ENCODE measurements around the gene STRBP.
"Not testable (repeated sequence)": the region's sequence is repeated elsewhere in the genome, so short reads cannot be mapped to it uniquely, and the experiment has no call there.

The STRBP gene

GRCh38 chr9:123283048-123283408, 14.6 kb upstream of the STRBP start:
- no peak for DNase-seq (ENCODE audit: low spot score)

GRCh38 chr9:123282362-123283047, 14.1 kb upstream of the STRBP start:
- DNase-seq (ENCODE audit: low spot score) = no peak

- no peak for DNase-seq (ENCODE audit: low spot score)
These were observed 13.4 kb upstream of the STRBP start for GRCh38 chr9:123281659-123282350.

- not testable (repeated sequence) for DNase-seq (ENCODE audit: low spot score)
These were observed 10.6 kb upstream of the STRBP start for GRCh38 chr9:123278879-123279493.

- DNase-seq (ENCODE audit: low spot score) = no peak
These were observed 10.0 kb upstream of the STRBP start for GRCh38 chr9:123278361-123278760.

- DNase-seq (ENCODE audit: low spot score) = no peak
These were observed 8.2 kb upstream of the STRBP start for GRCh38 chr9:123276551-123276950.

GRCh38 chr9:123271133-123271532, 2.7 kb upstream of the STRBP start:
- not testable (repeated sequence) for DNase-seq (ENCODE audit: low spot score)

GRCh38 chr9:123269281-123269680, 895 bp upstream of the STRBP start:
- DNase-seq (ENCODE audit: low spot score) = no peak

GRCh38 chr9:123268199-123268464, 254 bp downstream of the STRBP start:
- no peak for DNase-seq (ENCODE audit: low spot score)

- no peak for DNase-seq (ENCODE audit: low spot score)
These were observed 746 bp downstream of the STRBP start for GRCh38 chr9:123267481-123268198.

GRCh38 chr9:123266655-123267399, 1.6 kb downstream of the STRBP start:
- DNase-seq (ENCODE audit: low spot score) = no peak

GRCh38 chr9:123265833-123266232, 2.6 kb downstream of the STRBP start:
- DNase-seq (ENCODE audit: low spot score) = peak; percentile 58

- DNase-seq (ENCODE audit: low spot score) = no peak
These were observed 5.2 kb downstream of the STRBP start for GRCh38 chr9:123263227-123263626.

GRCh38 chr9:123262338-123262737, 6.0 kb downstream of the STRBP start:
- DNase-seq (ENCODE audit: low spot score) = no peak

- DNase-seq (ENCODE audit: low spot score) = no peak
These were observed 7.2 kb downstream of the STRBP start for GRCh38 chr9:123261006-123261677.

- DNase-seq (ENCODE audit: low spot score) = no peak
These were observed 8.0 kb downstream of the STRBP start for GRCh38 chr9:123260340-123260739.

GRCh38 chr9:123257276-123257675, 11.1 kb downstream of the STRBP start:
- no peak for DNase-seq (ENCODE audit: low spot score)

- DNase-seq (ENCODE audit: low spot score) = no peak
These were observed 12.7 kb downstream of the STRBP start for GRCh38 chr9:123255718-123256117.

GRCh38 chr9:123253204-123253603, 15.2 kb downstream of the STRBP start:
- no peak for DNase-seq (ENCODE audit: low spot score)

GRCh38 chr9:123251741-123252140, 16.6 kb downstream of the STRBP start:
- DNase-seq (ENCODE audit: low spot score) = no peak

- no peak for DNase-seq (ENCODE audit: low spot score)
These were observed 17.1 kb downstream of the STRBP start for GRCh38 chr9:123251324-123251723.

GRCh38 chr9:123250504-123250903, 17.9 kb downstream of the STRBP start:
- no peak for DNase-seq (ENCODE audit: low spot score)

Data from NAMALWA (cell line).